Lower leg skin (tissue), 3 donors: ENCODE measurements around the gene WT1.

ENCODE experiments used
- CTCF ChIP-seq, 3 donors: fragments of 450-650 bp; IDR thresholded peaks; one replicate each; pipeline ENCODE4 v1.5.1; 2016; ENCODE audit warnings: antibody characterized with exemption in 3 of 3, mild to moderate bottlenecking in 3 of 3, moderate library complexity in 2 of 3
- POLR2A ChIP-seq, 2 donors: fragments of 450-650 bp; IDR thresholded peaks; one replicate each; pipeline ENCODE4 v1.6.1; 2016 to 2017; ENCODE audit warnings: antibody characterized with exemption in 2 of 2, mild to moderate bottlenecking in 1 of 2, moderate library complexity in 1 of 2

DNA sequence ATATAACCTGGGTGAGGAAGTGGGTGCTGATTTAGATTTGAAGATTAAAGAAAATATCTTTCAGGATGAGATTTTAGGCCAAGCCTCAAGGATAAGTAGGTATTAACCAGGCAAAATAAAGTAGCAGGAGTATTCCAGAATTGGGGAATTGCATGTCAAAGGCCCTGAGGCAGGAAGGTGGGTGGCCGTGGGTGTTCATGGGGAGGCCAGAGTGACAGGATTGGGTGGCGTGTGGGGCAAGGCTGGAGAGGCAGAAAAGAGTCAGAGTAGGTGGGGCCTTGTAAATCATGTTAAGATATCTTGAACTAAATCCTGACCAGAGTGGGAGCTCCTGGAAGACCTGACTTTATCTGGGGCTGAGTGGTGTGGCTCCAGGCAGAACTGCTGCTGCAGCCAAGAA, 19.7 kb upstream of the WT1 start:
- no peak for TF ChIP-seq CTCF (IDR thresholded peaks at IDR 0.05)
- no peak for TF ChIP-seq POLR2A (IDR thresholded peaks at IDR 0.05)
